Measurements from ENCODE around the gene KCNH6. TPM values are rescaled to one million over a fixed set of nuclear protein-coding genes. Genes with fewer than 3 reads are reported as not detected.
A peak's percentile ranks its signal among the peaks of the same experiment; 100 is the strongest.

The KCNH6 gene
- total and polyA plus RNA-seq, 9 of the 15 experiments (the other 6 are each of a cell fraction or from before 2014, with no cell fraction given) = not detected

DNA sequence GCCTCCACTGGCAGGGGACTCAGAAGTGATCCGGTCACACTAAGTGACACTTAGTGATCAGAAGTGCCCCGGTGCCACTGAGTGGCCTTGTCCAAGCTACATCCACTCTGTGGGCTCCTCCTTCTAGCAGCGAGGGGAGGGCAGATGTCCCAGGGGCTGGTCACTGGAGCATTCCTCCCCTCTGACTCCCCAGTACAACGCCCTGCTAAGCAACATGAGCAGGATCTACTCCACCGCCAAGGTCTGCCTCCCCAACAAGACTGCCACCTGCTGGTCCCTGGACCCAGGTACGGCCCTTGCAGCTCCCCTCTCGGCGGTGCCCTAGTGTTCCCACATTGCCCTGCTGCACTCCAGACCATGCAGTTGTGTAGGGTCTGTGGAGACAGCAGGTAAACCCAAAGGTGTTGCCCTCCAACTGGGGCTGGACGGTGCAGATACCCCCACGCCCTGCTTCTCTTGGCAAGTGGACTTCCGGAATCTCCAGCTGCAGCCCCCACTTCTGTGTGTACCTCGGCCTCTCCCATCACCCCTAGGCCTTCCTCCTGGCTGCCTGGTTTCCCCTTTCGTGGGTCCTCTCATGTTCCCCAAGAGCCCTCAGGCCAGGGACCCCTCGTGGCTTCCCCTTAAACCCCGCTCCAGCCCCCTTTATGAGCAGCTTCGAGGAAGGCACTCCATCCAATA lies 44.2 kb upstream of the KCNH6 start (continued):
- TF ChIP-seq KLF1 (tag; IDR thresholded peaks at IDR 0.05) = no peak
- TF ChIP-seq WHSC1 (IDR thresholded peaks at IDR 0.05; ENCODE audit: low read length) = no peak
- no peak for TF ChIP-seq DPF2 (IDR thresholded peaks at IDR 0.05)
- no peak for TF ChIP-seq FIP1L1 (IDR thresholded peaks at IDR 0.05; ENCODE audit: low read depth, low read length, poor library complexity, severe bottlenecking)
- TF ChIP-seq RB1 (IDR thresholded peaks at IDR 0.05; ENCODE audit: low read depth) = peak; percentile 66; the same call in 1 of the 2 replicates
- no peak for TF ChIP-seq RBM15 (IDR thresholded peaks at IDR 0.05; ENCODE audit: insufficient read depth, low read length)
- TF ChIP-seq CREM (IDR thresholded peaks at IDR 0.05; ENCODE audit: low read depth) = peak; percentile 42
- TF ChIP-seq ZNF280B (CRISPR knock-in tag; IDR thresholded peaks at IDR 0.05) = no peak
- no peak for TF ChIP-seq IRF9 (tag; IDR thresholded peaks at IDR 0.05)
- TF ChIP-seq PTRF (tag; IDR thresholded peaks at IDR 0.05) = no peak
- no peak for TF ChIP-seq SMARCB1 (IDR thresholded peaks at IDR 0.05; ENCODE audit: insufficient read length, low read depth)
- TF ChIP-seq ZBTB2 (IDR thresholded peaks at IDR 0.05) = no peak
- TF ChIP-seq ZNF239 (CRISPR knock-in tag; IDR thresholded peaks at IDR 0.05) = no peak
- no peak for TF ChIP-seq POLR3A (IDR thresholded peaks at IDR 0.05; ENCODE audit: borderline replicate concordance, extremely low read depth, insufficient read depth, insufficient read length)
- no peak for TF ChIP-seq ZNF318 (IDR thresholded peaks at IDR 0.05; ENCODE audit: borderline replicate concordance in 1 of 2, low read depth in 1 of 2)
